NCI-H774 (cell line): ENCODE measurements around the gene GRAMD1B.

Experiments used
- DNase-seq: peaks from one replicate; lab custom pipeline; 2025; lab: John Stamatoyannopoulos, UW

GRAMD1B gene

DNA sequence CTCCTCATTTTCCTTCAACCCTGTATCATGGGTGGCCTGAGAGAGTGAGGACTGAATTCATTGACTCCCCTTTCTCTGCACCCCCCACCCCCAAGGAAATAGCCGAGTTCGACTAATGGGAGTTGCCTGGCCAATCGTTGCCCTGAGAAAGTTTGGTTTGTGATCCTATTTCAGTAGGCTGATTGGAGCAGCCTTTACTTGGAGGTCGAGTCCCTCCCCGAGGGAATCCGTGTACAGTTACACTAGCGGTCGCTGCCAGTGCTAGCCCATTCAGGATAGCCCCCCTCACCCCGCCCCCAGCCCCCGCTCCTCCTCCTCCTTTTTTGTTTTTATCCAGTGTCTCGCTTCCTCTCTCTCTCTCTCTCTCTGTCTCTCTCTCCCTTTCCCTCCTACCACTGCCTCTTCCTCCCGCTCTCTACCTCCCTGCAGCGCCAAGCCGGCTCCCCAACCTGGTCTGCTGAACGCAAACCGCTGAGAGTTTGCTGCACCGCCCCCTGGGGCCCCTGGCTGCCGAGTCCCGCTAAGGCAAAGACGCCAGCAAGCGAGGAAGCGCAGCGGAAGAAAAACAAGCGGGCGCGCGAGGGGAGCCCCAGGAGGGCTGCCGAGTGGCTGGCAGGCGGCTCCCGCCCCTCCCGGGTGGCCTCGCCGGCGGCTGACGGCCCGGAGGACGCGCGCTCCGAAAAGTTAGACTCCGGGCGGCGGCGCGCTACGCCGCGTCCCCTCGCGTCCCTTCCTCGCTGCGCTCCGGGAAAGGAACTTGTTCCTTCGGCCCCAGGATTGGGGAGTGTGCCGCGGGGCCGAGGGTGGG, at the start of gene GRAMD1B:
TSS of gene GRAMD1B (plus strand) at position 357 of the 808 bp plus-strand sequence. CDS start 524 bp downstream, outside the sequence.
- DNase-seq = peak; percentile 46

DNA sequence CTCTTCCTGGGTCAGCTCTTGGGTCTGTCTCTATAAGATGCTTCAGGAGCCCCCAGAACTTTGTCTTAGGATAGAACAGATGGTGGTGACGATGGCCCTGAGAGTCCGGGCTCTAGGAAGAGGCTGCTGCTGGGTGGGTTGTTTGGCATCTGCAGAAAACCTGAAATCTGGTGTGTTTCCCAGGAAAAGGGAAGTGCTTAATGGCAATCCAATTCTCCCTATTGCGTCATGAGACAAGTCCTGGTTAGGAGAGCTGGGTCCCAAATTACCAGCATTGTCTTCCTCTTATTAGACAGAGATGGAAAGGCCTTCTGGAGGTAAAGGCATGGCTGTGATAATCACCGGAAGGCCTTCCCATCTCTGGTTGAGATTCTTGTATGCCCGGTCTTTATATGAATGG, 48.9 kb upstream of the GRAMD1B start:
- DNase-seq = no peak

DNA sequence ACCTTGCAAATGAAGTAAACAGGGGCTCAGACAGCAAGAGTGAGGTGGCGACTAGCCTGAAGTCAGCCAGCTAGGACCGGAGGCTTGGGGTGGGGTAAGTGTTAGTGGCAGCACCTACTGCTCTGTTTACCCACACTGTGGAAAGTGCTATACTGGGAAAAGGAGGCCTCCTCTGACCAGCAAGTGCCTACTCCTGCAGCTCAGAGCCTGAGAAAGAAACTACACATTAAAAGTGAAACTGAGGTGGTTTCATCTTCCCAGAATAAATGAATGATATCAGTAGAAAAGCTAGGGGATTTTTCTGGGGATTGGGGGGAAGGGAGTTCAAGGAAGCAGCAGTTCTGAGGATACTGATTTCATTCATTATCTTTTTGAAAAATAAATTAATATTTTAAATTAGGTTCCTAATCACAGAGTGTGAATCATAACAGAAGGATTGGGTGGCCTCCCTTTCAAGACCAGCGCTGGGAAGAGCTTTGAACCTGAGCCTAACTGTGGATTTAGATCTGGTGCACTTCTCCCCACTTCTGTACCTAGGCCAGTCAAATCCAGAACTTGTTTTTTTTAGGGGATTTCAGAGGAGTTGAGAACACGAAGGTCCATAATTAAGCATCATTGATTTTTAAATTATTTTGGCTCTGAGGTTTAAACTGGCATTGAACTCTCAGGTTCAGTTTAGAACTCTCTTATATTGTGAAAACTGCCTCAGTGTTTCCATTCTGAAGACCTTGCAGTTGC, 48.1 kb upstream of the GRAMD1B start:
- DNase-seq = no peak

DNA sequence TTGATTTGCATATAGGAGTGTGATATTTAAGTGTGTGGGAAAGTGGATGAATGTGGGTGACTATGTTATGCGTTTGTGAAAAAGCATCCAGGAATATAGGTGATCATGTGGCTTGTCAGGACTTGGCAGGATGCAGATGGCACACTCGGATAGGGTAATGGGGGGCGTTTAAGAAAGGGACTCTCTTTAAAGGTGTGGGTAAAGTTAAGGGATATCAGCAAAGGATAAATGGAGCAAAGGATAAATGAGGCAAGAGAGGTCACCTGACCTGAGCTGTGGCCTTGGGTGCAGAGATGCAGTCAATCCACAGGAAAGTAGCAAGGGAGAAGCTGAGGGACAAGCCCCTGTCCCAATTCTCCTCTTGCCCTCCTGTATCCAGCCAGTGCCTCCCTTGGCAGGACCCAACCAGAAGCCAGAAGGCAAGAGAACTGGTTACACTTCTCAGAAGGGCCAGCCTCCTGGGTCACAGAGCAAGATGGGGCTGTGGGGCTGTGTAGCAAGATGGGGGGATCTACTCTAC, 47.5 kb upstream of the GRAMD1B start:
- DNase-seq = no peak

DNA sequence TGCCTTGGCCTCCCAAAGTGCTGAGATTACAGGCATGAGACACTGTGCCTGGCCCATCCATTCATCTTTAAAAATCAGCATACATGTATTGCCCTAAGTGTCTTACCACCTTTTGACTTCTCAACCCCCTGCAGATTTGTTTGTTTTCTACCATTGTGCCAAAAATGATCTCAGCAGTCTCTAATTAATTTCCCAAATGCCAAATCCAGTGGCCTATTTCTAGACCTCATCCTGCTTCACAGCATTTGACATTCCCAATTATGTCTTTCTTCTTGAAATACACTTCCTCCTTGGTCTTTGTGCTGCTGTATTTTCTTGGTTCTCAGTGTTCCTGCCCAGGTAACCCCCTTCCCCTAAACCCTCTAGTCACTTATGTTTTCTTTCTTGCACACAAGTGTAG, 46.0 kb upstream of the GRAMD1B start:
- no peak for DNase-seq

DNA sequence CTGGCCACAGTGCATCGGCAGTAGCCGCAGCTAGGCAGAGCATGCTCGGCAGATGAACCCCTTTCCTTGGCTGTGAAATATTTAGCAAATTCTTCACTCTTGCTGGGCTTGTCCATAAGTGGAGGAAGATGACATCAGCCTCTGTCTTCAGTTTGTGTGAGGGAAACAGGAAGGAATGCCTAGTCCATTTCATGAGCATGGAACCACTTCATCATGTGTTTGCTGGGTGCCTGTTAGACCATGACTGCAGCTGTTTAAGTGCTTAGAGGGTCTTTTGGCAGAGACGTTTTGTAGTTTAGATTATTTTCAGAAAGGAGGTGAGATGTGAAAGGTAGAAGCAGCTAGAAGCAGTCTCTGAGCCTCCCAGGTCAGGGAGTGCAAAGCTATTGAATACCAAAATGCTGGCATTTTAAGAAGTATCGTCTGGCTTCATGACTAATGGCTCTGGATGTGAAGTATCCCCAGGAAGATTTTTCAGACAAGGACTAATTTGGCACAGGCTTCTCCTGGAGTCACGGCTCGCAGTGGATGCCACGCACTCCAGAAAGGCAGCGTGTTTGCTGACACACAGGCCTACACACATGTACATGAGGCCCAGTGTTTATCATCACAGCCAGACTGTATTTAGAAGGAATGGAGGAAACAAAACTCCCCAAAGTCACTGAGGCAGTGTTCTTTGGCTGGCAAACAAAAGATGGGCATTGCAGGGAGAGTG, 43.1 kb upstream of the GRAMD1B start:
- no peak for DNase-seq

DNA sequence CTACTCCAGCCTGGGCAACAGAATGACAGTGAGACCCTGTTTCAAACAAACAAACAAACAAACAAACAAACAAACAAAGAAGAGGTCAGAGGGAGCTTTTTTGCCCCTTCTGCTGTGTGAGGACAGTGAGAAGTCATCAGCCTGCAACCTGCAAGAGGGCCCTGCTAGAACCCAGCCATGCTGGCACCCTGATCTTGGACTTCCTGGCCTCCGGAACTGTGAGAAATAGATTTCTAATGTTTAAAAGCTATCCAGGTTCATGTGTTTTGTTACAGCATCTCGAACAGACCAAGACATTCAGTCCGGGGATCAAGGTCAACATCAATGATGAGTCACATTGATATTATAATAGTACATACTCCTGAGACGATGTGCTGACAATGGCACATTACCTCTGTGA, 41.4 kb upstream of the GRAMD1B start:
- no peak for DNase-seq

DNA sequence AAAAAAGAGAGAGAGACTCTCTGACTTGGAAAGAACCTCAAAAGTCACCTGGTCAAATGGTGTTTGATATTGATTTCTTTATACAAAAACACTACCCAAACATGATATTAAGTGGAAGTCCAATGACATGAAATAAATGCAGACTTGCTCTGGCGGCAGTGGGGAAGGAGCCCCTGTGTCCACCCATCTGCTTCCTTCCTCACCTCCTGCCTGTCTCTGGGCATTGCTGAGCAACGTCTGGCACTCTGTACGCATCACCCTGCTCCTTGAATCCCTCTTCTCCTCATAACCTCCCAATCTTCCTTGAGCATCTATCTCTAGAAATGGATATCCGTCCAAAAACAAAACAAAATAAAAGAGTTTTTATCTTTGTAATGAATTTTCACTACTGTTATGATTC, 39.9 kb upstream of the GRAMD1B start:
- no peak for DNase-seq

DNA sequence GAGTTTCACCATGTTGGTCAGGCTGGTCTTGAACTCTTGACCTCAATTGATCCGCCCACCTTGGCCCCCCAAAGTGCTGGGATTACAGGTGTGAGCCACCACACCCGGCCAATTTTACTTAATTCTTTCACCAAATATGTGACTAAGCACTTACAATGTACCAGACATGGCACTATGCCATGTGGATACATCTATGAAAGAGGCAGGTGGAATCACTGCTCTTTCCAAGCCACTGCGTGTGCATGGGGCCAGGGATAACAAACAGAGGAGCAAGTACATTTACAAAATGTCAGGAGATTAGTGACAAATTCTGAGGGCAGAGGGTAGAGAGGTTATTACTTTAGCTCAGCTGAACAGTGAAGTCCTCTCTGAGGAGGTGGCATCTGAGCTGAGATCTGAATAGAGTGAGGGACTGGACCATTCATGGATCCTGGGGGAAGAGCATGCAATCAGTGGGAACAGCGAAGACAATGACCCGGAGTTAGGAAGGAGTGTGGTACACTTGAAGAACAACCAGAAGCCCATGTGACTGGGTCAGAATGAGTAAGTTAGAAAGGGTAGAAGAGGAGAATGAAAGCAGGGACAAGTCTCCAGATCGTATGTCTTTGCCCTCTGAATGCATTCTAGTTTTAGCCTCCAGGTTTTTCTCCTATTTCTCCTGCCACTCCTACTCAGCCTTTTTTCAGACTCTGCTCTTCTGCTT, 38.3 kb upstream of the GRAMD1B start:
- no peak for DNase-seq

DNA sequence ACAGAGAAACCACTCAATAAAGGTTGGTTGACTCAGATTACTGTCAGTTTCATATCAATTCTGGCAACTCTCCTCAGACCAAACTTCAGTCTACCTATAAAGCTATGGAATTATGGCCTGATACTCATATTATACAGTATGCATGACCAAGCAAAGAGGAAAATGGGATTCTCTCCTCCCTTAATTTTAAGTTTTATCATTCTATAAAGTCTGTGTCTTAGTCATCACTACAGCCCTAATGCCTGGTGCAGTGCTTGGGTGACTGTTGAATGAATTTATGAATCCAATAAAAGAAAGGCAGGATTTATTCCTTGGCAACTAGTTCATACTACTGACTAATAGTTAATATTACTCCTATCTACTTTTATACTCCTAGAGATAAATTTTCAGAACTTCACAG, 37.6 kb upstream of the GRAMD1B start:
- no peak for DNase-seq

DNA sequence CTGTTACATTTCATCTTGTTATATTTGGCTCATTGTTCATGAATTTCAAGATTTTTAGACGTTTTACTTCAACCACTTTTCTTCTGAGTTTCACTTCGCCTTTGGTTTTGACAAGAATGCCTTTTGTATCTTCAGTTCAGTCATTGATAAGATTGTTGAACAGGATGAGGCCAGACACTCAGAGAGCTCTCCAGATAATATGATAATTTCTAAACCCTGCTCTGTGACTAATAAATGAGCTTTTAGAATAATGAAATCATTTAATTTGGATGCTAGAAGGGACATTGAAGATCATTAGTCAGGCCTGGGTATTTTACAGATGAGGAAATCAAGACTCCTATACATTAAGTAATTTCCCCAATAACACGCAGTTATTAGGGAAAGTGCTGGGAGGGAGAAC, 37.2 kb upstream of the GRAMD1B start:
- DNase-seq = no peak

DNA sequence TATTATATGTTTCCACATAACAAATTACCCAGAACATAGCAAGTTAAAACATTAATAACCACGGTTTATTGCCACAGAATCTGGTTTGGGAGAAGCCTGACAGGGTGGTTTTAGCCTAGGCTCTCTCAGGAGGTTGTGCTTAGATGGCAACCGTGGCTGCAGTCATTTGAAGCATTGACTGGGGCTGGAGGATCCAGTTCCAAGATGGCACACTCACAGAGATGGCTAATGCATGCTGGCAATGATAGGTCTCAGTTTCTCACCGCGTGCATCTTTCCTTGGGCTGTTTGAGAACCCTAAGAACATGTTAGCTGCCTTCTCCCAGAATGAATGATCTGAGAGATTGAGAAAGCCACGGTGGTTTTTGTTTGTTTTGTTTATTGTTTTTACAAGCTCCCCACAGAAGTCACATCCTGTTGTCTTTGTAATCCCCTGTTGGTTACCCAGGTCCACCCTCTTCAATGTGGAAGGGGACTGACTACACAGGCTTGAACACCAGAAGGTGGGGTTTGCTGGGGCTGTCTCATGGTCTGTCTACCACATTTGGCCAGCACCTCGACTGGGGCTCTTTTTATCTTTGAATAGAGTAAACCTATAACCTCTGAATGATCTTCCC, 36.6 kb upstream of the GRAMD1B start:
- no peak for DNase-seq

DNA sequence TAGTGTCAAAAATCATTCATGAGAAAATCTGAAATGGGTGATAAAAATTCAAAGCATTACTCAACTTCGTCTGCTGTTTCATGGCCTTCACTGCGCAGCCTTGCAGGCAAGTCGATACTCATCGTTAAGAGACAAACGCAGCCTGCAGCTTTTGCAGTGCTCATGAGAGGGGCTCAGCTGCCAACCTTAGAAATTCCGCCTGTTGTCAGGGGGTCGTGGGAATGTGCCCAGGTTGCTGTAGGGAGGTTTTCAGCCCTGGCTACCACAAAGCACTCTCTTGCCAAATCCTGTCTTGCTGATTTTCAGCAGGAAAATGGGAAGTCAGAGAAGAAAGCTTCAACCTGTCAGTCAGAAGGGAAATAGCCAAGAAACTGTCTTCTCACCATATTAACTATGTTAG, 25.4 kb upstream of the GRAMD1B start:
- DNase-seq = no peak

DNA sequence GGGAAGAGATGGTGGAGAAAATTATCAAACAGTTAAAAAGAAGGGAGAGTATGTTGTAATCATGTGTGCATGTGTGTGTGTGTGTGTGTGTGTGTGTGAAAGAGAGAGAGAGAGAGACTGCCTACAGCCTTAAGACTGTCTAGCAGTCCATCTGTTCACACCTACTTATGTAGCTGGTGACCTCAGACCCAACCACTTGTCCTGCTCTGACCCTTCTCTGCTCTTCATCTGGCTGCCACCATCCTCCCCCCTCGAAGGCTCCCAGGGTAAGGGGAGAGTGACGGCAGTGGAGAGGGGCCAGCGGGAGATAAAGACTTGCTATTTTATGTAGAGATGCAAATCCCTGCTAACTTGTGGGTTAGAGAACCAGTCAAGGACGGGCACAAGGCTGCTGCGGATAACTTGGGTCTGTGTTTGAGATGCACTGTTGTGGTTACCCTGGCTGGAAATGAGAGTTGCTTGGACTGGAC, 24.9 kb upstream of the GRAMD1B start:
- DNase-seq = no peak

DNA sequence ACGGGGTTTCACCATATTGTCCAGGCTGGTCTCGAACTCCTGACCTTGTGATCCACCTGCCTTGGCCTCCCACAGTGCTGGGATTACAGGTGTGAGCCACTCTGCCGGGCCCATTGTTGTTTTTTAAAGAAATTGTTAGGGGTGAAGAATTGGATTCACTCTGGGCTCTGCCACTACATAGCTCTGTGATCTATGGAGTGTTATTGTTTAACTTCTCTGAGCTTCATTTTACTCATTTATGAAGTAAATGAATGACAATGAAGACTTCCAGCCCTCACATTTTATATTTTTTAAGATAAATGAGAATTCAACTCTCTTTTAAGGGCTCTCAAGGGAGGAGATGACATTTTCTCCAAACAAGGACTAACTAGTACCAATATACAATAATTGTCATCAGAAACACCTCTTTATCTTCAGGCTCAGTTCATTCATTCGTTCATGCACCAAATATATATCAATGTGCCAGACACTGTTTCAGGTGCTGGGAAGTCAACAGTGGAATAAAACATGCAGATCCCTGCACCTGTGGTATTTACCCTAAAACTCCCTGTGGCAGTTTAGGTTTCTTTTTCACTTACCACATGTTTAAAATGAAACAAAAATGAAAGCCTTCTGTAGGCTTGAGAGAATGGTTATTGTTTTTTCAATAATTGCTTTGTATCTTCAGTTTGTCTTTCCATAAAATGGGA, 23.5 kb upstream of the GRAMD1B start:
- DNase-seq = no peak

DNA sequence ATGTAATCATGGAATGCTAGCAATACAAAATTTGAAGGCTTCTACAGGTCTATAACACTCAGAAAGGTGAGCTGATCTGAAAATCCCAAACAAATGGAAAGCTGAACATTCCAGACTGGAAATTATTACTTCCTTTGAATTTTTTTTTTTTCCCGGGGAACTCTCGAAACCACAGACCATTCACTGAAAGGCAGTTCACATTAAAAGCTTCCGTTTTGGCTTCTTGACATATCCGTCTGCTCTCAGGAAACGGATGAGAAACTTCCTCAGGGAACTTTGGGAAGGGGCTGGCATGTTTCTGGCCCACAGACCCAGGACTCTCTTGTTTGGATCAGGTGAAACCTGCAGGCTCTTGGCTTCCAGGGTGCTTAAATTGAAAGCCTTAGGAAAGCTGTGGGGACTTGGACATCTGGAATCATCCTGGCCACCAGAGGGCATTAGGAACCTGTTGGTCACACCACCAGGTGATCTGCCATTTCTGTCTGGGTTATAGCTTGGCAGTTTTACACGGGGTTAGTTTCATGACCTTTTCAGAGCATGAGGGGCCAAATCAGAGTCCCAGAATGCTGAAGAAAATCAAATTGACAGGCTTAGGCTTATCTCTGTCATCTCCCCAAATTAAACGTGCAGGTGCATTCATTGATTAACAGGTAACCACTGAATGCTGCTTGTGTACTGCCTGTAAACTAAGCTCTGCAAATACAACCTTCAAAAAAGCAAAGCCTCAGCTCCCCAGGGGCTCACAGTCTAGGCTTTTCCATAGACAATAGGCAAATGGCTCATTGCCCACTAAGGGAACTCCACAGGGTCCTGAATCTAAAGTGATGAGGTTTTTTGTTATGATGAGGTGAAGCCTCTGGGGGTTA, 22.7 kb upstream of the GRAMD1B start:
- DNase-seq = peak; percentile 84

DNA sequence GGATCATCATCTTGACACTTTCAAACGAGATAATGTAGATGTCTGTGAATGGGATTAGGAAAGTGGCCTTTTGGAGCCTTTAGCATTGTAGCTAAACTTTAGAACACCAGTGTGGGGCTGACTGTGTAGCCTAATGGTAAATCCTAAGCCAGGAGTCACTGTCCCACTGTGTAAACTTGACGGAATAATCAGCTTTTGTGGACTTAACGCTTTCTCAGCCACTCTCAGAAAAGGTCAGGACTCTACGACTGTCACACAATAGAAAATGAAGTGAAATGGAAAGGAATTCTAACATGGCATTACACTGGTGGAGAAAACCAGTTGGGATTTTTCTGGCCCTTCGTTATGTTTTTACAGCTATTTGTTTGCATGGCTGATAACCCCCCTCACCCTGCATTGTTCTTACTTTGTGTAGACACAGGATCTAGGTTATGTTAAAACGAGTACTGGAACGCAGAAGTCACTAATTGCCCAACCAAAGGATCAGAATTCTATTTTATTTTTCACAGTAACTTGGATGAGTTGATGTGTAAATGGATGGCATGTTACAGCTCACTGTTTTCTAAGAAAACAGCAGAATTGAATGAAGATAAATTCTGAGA, 22.0 kb upstream of the GRAMD1B start:
- DNase-seq = no peak

DNA sequence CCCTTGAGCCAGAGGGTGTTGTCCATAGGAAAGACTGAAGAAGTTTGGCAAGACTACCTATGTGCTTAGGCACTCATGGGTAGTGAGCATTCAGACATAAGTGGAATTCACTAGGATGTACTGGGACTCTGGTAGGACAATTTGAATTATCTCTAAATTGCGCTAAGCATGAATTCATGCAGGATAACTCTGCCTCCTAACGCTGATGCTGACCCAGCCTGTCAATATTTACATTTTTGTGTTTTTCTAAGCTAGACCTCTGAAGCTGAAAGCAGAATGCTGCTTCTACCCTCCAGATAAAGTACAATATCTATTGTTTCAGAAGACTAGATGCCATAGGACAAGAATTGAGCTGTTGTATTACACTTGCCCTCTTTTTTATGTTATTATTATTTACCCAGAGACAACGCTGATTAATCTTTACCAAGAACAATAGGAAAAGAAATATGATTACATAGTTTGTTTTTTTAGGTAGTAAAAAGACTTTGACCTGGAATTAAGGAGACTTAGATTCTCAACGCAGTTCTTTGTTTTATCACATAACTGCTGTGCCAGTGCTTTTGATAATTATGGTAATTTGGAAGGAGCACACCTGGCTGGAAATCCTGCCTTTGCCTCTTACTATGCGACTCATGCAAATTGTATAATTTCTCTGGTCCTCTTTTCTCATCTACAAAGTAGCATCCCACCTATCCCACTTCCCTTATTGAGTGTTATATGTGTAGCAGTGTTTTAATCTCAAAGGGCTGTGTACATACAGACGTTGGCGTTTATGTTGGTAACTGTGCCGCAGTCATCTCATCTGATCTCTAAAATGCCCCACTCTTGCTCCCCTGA, 21.2 kb upstream of the GRAMD1B start:
- DNase-seq = no peak
